Fibroblast of the conjunctiva (primary cell): ENCODE results near the gene TMEM106C.

ENCODE experiments used
- DNase-seq: peaks from one replicate; pipeline ENCODE4 v3.0.0-alpha.2; 2010; ENCODE audit warnings: low read depth

Gene TMEM106C

DNA sequence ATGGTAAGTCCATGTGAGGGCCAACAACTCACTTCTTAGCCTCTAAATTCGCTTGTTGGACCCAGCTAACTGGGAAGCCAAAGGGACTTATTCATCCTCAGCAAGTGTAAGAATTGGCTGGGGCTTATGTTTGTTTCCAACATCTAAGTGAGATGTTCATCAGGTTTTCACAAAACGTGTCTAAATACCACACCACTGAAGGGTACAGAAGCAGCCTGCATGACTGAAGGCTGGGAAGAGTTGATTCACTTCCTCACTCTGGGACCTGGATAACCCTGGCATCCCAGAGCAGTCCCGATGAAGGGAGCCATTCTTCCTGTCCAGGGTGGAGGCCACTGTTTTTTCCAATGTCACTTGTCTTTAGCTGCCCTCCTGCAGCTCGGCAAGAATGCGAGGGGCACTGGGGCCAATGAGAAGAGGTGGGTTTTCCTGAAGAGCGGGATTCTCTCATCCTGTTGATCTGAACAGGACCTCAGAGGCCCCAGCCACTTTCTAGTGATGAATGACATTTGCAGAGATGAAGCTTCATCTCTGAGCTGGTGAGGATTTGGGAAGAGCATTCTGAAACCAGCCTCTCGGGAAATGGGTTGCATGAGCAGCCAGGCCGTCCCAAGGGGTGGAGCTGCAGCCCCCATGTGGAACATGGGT is 53.1 kb downstream of the TMEM106C start:
- DNase-seq: no peak

DNA sequence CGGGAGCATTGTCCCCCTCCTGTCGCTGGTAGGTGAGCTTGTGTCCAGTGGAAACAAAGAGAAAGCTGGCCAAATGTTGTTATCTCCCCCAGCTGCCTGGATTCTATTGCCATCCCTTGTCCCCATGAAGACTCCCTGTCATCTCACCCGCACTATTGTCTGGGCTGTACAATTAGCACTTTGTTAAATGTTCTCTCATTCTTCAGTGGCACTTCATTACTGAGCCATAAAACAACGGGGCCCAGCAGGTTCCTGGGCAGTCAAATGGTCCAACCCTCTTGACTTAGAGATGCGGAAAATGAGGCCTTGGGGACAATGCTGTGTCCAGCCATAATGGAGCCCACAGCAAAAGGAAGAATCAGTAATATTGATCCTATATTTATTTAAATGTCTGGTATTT is 54.1 kb downstream of the TMEM106C start:
- DNase-seq: no peak

- no peak for DNase-seq
These were observed 54.7 kb downstream of the TMEM106C start for GRCh38 chr12:48017921-48018617.
